NT2/D1 (cell line): ENCODE results near the gene TAS2R60.

ENCODE experiments used
- DNase-seq: peaks from one replicate; pipeline ENCODE4 v3.0.0-alpha.2; 2011; ENCODE audit warnings: low read depth, low spot score
- H3K27me3 ChIP-seq: 2 replicates; pipeline ENCODE4 v1.6.0; 2011; ENCODE audit warnings: mild to moderate bottlenecking; ENCODE audit not compliant: insufficient read length, insufficient read depth
- H3K36me3 ChIP-seq: 2 replicates; pipeline ENCODE4 v1.6.1; 2011; ENCODE audit warnings: mild to moderate bottlenecking, low read length, mixed read lengths; ENCODE audit not compliant: insufficient read depth, insufficient read length
- H3K4me1 ChIP-seq: 2 replicates; pipeline ENCODE4 v1.5.1; 2011; ENCODE audit not compliant: insufficient read depth, insufficient read length
- H3K4me3 ChIP-seq: 2 replicates; pipeline ENCODE4 v1.5.1; 2011; ENCODE audit warnings: low read depth; ENCODE audit not compliant: insufficient read length
- H3K9ac ChIP-seq: 2 replicates; pipeline ENCODE4 v1.6.0; 2011; ENCODE audit warnings: low read depth; ENCODE audit not compliant: insufficient read length
- H3K9me3 ChIP-seq: 2 replicates; pipeline ENCODE4 v1.5.1; 2011; ENCODE audit warnings: mild to moderate bottlenecking, low read length; ENCODE audit not compliant: insufficient read depth
- SUZ12 ChIP-seq: IDR thresholded peaks from 2 replicates; pipeline ENCODE4 v1.6.1; 2011; ENCODE audit not compliant: insufficient read length, insufficient read depth; ENCODE audit errors: extremely low read depth
- YY1 ChIP-seq: IDR thresholded peaks from 2 replicates; pipeline ENCODE4 v1.6.1; 2011; ENCODE audit not compliant: insufficient read length, insufficient read depth
- ZNF274 ChIP-seq: IDR thresholded peaks from 2 replicates; pipeline ENCODE4 v1.6.1; 2011; ENCODE audit warnings: mild to moderate bottlenecking, low read depth, low read length

TAS2R60 gene, protein sequence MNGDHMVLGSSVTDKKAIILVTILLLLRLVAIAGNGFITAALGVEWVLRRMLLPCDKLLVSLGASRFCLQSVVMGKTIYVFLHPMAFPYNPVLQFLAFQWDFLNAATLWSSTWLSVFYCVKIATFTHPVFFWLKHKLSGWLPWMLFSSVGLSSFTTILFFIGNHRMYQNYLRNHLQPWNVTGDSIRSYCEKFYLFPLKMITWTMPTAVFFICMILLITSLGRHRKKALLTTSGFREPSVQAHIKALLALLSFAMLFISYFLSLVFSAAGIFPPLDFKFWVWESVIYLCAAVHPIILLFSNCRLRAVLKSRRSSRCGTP

DNA sequence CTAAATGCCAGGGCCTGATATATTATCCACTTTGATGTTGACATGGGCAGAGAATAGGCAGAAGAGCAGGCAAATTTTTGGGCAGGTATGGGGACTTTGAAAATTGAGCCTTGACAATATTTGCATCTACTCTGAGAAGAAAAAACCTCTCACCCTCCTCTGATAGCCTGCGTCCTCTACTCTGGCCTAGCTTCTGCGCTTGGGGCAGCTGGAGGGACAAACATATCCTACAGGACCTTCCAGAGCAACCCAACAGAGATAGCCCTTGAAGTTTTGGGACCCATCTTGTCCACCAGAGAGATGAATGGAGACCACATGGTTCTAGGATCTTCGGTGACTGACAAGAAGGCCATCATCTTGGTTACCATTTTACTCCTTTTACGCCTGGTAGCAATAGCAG is at the start of gene TAS2R60:
Gene TAS2R60, plus strand, starts transcription at position 301 of the 400 bp plus-strand sequence. Its CDS starts 0 bp downstream, at position 301.
- H3K4me3 ChIP-seq, result no peak within 1 kb of the TSS
- H3K4me1 ChIP-seq, result no peaks in the 10 kb centered on the region
- no peaks in the 10 kb centered on the region for H3K36me3 ChIP-seq
- DNase-seq, result no peak
- TF ChIP-seq YY1 (no peak), SUZ12 (no peak), ZNF274 (no peak)
- no peak within 1 kb of the TSS for H3K9ac ChIP-seq
- H3K27me3 ChIP-seq, result no peaks in the 10 kb centered on the region
- H3K9me3 ChIP-seq, result no peaks in the 10 kb centered on the region

DNA sequence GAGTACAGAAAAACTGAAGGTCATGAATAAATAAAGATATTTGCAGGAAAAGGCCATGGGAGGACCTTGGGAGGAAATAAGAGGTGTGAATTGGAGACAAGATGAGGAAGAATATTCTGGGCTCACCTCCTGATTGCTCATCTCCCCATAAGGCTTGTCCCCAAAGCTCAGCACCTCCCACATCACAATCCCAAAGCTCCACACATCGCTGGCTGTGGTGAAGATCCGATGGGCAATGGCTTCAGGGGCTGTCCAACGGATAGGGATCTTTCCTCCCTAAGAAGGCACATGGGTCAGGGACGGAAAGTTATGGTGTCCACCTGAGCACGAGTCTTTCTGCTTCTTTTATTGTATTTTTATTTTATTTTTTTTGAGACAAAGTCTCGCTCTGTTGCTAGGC is 49.2 kb upstream of the TAS2R60 start:
- H3K9ac ChIP-seq, result no peak overlapping the region
- H3K9me3 ChIP-seq, result no peaks in the 10 kb centered on the region
- no peak for DNase-seq
- H3K27me3 ChIP-seq, result no peaks in the 10 kb centered on the region
- H3K4me1 ChIP-seq, result no peaks in the 10 kb centered on the region
- peaks cover 82% of the 10 kb centered on the region for H3K36me3 ChIP-seq
- no peak for TF ChIP-seq SUZ12
- TF ChIP-seq YY1, result no peak
- TF ChIP-seq ZNF274, result no peak
- no peak overlapping the region for H3K4me3 ChIP-seq

DNA sequence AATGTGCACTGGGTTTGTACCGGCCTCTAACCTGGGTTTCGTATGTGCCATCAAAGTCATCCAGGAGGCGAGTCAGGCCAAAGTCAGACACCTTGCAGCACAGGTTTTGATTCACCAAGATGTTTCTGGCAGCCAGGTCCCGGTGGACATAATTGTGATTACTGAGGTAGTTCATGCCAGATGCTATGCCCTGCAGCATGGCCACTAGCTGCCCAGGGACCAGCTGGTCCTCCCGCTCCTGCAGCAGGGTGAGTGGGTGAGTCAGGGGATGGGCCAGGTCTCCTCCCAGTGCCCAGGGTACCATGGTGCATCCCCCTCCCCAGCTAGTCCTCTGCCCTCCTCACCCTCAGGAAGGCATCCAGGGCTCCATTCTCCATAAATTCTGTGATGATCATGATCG is 48.5 kb upstream of the TAS2R60 start:
- no peak for TF ChIP-seq SUZ12
- TF ChIP-seq YY1, result no peak
- no peak for TF ChIP-seq ZNF274
- Histone ChIP-seq H3K9ac (no peak overlapping the region), H3K4me3 (no peak overlapping the region), H3K4me1 (no peaks in the 10 kb centered on the region), H3K9me3 (no peaks in the 10 kb centered on the region), H3K36me3 (peaks cover 80% of the 10 kb centered on the region), H3K27me3 (no peaks in the 10 kb centered on the region)
- no peak for DNase-seq

DNA sequence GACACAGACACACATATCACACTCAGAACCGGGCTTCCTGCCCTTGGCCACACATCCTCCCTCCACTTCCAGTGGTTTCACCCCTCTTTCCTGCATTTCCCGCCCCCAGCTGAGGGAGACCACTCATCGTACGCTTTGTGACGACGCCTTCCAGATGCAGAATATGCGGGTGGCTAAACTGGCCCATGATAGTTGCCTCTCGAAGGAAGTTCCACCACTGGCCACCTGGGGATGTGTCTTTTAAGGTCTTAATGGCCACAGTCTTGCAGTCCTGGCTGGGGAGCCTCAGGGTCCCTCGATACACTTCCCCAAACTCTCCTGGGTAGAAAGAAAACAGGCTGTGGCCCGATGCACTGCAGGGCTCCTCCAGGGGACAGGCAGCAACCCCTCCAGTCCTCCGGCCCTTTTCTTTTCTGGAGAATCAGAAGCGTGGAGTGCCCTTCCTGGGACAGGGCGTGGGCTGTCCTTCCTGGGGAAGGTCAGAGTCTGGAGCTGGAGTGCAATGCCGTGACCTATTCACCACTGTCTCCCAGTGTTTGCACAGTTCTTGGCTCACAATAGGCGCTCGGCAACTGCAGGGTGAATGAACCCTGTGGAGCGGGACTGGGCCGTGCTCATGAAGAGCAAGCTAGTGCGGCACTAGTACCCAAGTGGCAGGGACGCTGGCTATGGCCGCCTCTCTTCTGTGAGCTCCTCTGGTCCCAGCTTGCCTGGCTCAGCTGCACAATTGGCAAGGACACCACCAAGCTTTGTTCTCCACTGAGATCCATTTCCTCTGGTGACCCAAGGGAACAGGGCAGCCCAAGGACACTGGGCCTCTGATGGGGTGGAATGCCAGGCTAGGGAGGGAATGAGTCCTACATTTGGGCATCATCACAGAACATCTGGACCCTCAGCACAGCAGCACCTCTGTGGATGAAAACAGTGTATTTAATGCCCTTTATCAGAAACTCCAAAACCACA is 47.8 kb upstream of the TAS2R60 start:
- H3K9ac ChIP-seq, result no peak overlapping the region
- H3K27me3 ChIP-seq, result no peaks in the 10 kb centered on the region
- H3K4me1 ChIP-seq, result no peaks in the 10 kb centered on the region
- no peaks in the 10 kb centered on the region for H3K9me3 ChIP-seq
- TF ChIP-seq SUZ12 (no peak), YY1 (no peak), ZNF274 (no peak)
- no peak for DNase-seq
- H3K36me3 ChIP-seq, result peaks cover 79% of the 10 kb centered on the region
- H3K4me3 ChIP-seq, result no peak overlapping the region

DNA sequence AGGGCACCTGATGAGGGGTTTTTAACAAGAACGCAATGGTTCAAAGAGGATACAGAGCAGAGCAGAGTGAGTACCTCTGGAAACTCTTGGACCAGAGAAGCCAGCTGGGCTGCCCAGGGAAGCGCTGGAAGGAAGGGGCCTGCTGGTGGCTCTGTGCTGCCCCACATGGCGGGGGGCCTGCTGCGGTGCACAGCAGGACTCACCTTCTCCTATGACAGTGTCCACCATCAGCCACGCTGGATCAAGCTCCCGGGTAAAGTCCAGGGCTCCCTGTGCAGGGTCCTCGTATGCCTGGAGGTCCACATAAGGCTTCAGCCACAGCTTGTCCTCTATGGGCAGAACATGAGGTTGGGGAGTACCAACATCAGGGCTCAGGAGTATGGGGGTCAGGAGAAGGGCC is 47.1 kb upstream of the TAS2R60 start:
- TF ChIP-seq SUZ12, result no peak
- no peak for TF ChIP-seq YY1
- no peak for TF ChIP-seq ZNF274
- Histone ChIP-seq H3K36me3 (peaks cover 78% of the 10 kb centered on the region), H3K27me3 (no peaks in the 10 kb centered on the region), H3K9me3 (no peaks in the 10 kb centered on the region), H3K9ac (no peak overlapping the region), H3K4me3 (no peak overlapping the region), H3K4me1 (no peaks in the 10 kb centered on the region)
- no peak for DNase-seq

DNA sequence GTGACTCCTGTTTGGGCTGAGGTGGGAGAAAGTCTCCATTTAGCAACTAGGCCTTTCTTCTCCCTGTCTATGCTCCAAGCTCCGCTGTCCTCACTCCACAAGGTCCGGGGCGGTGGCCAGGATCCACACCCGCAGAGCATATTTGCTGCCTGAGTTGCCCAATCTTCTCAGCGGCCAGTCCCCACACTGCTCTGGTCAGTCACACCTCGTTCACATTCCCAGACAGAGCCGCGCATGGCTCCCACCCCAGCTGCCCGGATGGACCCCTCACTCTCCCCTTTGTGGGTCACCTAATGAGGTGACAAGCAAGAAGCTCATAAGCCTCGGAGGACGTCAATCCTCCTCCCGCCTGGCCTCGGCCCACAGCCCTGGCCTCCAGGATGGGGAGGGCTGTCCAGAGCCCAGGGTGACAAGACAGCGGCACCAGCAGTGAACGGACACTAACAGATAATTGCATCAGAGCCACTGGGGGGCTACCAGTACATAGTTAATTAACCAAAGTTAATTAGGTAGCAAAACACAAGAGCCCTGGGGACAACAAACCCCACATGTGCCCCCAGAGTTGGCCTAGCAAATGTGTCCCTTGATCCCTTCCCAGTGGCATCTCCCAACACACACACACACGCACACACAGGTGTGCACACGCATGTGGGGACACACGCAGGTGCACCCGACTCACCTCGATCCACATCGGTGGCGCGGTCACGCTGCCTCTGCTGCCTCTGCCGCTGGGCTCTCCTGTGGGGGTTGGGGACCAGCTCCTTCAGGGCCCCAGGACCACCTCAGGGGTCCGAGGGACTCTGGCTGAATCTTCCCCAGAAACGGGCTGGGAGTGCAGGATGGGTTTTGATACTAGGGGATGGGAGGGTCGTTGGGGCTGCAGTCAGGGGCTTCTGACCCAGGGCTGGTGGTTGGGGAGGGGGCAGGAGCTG is 46.4 kb upstream of the TAS2R60 start:
- TF ChIP-seq ZNF274, result no peak
- no peak for TF ChIP-seq SUZ12
- no peak for TF ChIP-seq YY1
- H3K4me1 ChIP-seq, result no peaks in the 10 kb centered on the region
- H3K36me3 ChIP-seq, result peaks cover 74% of the 10 kb centered on the region
- no peak for DNase-seq
- H3K9me3 ChIP-seq, result no peaks in the 10 kb centered on the region
- H3K9ac ChIP-seq, result no peak overlapping the region
- H3K27me3 ChIP-seq, result no peaks in the 10 kb centered on the region
- no peak overlapping the region for H3K4me3 ChIP-seq
